Bronchial epithelial cell (primary cell): Measurements from ENCODE around the gene TBL1X. TPM values are rescaled to one million over a fixed set of nuclear protein-coding genes. Genes with fewer than 3 reads are reported as not detected.

Source experiments
- DNase-seq: peaks from one replicate; pipeline ENCODE4 v3.0.0-alpha.2; 2010; ENCODE audit warnings: low read depth
- FAIRE-seq: peaks from 2 replicates; lab custom pipeline; 2011; peaks lifted over from hg19 to GRCh38; lab: Jason Lieb, UNC
- H3K27me3 ChIP-seq: 2 replicates; pipeline ENCODE4 v1.5.1; 2011; ENCODE audit warnings: low read length; ENCODE audit not compliant: control insufficient read depth, insufficient read depth
- H3K36me3 ChIP-seq: 2 replicates; pipeline ENCODE4 v1.5.1; 2011; ENCODE audit warnings: low read length; ENCODE audit not compliant: control insufficient read depth, insufficient read depth
- H3K4me3 ChIP-seq: 2 replicates; pipeline ENCODE4 v1.5.1; 2011; ENCODE audit warnings: mild to moderate bottlenecking, low read depth, low read length, control low read depth
- total RNA-seq: library from RNA; depleted of rRNA; stranded (reverse); fragments of >200 nt; gene quantifications from 2 replicates; pipeline ENCODE4 v1.2.1, GENCODE V29; 2014
- TF ChIP-seq, protein P1 (sequence below): IDR thresholded peaks from 2 replicates; pipeline ENCODE4 v1.5.1; 2011; ENCODE audit warnings: mild to moderate bottlenecking, moderate library complexity, low read length, control low read depth, inconsistent platforms; ENCODE audit not compliant: insufficient read depth, severe bottlenecking

Gene TBL1X
- total RNA-seq, 1 donor from 2014 or later, result 14.2 TPM

DNA sequence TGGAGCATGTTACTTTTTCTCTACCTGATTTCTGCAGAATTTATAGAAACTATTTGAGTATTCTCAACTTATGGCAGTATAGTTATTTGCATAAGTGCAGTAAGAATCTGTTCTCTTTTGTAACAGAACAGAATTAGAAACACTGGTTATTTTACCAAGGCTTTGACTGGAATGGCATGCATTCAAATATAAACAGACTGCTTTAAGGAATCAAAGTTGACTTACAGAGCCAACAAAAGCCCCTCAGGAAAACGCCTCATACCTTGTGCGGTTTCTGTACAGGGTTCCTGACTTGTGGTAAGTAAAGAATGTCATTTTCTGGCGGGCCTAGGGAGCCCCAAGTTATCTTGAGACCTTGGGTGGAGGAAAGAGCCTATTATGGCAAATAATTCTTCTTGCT, 203.7 kb downstream of the TBL1X start:
- H3K36me3 ChIP-seq, result no peaks in the 10 kb centered on the region
- no peaks in the 10 kb centered on the region for H3K27me3 ChIP-seq
- FAIRE-seq (no peak), DNase-seq (no peak)
- no peak overlapping the region for H3K4me3 ChIP-seq
- TF ChIP-seq, protein P1, sequence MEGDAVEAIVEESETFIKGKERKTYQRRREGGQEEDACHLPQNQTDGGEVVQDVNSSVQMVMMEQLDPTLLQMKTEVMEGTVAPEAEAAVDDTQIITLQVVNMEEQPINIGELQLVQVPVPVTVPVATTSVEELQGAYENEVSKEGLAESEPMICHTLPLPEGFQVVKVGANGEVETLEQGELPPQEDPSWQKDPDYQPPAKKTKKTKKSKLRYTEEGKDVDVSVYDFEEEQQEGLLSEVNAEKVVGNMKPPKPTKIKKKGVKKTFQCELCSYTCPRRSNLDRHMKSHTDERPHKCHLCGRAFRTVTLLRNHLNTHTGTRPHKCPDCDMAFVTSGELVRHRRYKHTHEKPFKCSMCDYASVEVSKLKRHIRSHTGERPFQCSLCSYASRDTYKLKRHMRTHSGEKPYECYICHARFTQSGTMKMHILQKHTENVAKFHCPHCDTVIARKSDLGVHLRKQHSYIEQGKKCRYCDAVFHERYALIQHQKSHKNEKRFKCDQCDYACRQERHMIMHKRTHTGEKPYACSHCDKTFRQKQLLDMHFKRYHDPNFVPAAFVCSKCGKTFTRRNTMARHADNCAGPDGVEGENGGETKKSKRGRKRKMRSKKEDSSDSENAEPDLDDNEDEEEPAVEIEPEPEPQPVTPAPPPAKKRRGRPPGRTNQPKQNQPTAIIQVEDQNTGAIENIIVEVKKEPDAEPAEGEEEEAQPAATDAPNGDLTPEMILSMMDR, result no peak

- H3K4me3 ChIP-seq, result no peak overlapping the region
- DNase-seq (no peak), FAIRE-seq (no peak)
- H3K27me3 ChIP-seq, result no peaks in the 10 kb centered on the region
- TF ChIP-seq, protein P1, result no peak
- H3K36me3 ChIP-seq, result no peaks in the 10 kb centered on the region
Measured at GRCh38 chrX:9670136-9670814, 205.4 kb downstream of the TBL1X start.

DNA sequence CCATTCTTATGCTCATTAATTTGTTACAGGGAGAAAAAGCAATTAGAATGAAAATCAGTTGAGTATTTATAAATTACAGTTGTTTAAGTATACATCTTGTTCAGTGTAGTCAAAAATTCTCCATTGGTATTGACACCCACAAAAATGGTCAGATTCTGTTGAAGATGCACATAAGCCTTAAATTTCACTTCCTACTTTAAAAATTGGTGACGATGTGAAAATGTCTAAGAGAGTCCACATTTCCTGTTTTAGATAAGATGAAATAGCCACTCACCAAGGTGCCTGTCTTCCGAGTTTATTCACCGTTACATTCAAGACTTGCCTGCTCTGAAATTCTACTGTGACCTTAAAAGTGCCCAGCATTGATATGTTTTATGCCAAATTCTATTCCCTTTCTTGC, 207.1 kb downstream of the TBL1X start:
- FAIRE-seq (no peak), DNase-seq (no peak)
- no peaks in the 10 kb centered on the region for H3K36me3 ChIP-seq
- H3K27me3 ChIP-seq, result no peaks in the 10 kb centered on the region
- TF ChIP-seq, protein P1, result no peak
- no peak overlapping the region for H3K4me3 ChIP-seq

DNA sequence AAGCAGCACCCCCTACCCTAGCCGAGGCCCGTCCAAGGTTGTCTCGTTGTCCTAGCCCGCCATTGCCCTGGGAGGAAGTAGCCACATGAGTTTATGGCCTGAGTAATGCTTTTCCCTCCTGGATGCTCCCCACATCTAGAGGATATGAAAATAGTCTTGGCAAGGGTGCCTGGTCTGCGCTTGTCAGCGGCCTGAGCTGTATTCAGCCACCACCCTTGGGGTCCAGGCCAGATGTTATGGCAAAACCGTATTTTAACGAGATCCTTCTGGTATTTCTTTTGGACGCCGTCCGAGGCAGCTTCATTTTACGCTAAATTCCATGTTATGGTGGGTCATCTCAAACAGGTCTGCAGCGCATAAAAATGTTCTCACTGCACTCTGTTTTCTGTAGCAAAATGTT, 211.4 kb downstream of the TBL1X start:
- FAIRE-seq (no peak), DNase-seq (no peak)
- H3K4me3 ChIP-seq, result no peak overlapping the region
- H3K27me3 ChIP-seq, result no peaks in the 10 kb centered on the region
- TF ChIP-seq, protein P1, result no peak
- no peaks in the 10 kb centered on the region for H3K36me3 ChIP-seq

- DNase-seq, result no peak
- Histone ChIP-seq H3K27me3 (no peaks in the 10 kb centered on the region), H3K4me3 (no peak overlapping the region), H3K36me3 (no peaks in the 10 kb centered on the region)
- TF ChIP-seq, protein P1, result no peak
- FAIRE-seq, result no peak
Measured at GRCh38 chrX:9676738-9677097, 211.9 kb downstream of the TBL1X start.
